GM19395 (cell line): ENCODE results near the gene GALNT2.
A peak's percentile ranks its signal among the peaks of the same experiment; 100 is the strongest.

Source experiments
- ATAC-seq: cut with Tn5 transposase; IDR thresholded peaks from one replicate; pipeline ENCODE4 v1.9.1; 2021; ENCODE audit warnings: mild to moderate bottlenecking, moderate library complexity; ENCODE audit not compliant: unreplicated experiment

Gene GALNT2

DNA sequence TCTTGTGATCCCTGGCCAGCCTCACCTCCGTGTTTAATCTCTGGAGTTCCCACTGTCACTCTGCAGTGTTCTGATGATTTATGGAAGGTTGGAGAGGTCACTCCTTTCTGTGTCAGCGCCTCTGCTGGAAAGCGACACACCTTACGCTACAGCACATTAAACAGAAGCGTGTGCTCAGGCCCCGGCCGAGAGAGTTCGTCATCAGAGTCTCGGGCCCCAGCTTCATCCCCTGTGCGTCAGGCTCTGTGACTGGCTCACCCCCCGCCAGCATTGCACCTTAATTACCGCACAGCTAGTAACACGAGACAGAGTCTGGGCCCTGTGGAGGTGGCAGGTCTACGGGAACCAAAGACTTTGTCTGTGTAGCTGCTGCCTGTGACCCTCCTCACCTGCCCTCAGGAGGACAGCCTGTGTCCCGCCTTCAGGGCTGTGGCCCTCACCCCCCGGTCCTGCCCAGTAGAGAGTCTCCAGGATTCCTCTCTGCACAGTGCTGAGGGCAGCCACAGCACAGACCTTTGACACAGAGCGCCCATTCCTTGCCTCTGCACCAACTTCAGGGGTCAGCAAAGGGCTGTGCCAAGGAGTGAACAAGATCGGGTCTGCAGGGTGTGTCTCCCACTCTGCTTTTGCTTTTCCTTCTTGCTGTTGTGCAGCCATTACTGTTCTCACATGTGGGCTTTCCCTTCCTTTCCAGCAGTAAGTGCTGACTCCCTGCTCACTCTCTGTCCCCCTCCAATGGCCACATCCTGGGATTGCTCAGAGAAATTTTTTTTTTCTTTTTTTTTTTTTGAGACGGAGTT is 201.5 kb downstream of the GALNT2 start:
- ATAC-seq, result no peak

DNA sequence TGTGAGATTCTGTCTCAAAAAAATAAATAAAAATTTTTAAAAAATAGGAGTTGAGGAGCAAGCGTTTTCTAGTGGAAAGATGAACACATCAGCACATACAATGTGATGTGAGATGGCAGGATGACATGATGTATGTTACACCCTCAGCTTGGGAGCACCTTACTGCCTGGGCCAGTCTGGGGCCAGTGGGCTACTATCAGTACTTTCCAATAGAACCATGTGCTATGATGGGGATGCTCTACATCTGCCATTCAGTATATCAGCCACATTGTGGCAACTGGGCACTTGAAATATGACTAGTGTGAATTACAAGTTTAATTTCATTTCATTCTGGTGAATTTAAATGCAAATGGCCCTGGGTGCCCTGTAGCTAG is 203.1 kb downstream of the GALNT2 start:
- ATAC-seq, result peak; percentile 13

DNA sequence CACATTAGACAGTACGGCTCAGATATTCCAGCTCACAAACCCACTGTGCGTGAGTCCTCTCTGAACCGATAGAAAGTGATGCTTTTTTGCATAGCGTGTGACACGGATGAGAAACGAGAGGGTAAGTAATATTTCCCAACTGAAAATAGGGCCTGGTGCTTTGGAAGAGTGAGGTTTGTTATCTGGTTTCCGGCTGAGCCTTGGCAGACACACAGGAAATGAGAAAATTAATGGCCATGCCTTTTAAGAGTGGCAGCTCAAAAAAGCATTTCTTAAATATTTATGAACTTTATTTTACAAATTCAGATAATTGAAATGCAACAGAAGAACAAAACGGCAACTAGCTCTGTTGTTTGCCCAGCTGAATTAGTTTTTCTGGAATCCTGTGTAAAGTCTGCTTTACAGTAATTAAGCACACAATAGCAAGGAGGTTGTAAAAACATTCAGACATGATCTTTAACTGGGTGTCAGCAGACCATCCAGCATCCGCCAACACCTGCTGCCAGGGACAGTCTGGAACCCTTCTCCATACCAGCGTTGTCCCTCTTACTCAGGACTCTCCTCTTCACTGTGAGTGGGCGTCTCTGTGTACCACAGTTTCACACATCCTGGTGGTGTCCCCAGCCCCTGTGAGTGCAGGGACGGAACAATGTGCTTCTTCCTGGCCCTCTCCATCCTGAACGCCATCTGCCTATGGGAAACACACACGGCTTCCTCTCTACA is 203.7 kb downstream of the GALNT2 start:
- ATAC-seq, result peak; percentile 53

DNA sequence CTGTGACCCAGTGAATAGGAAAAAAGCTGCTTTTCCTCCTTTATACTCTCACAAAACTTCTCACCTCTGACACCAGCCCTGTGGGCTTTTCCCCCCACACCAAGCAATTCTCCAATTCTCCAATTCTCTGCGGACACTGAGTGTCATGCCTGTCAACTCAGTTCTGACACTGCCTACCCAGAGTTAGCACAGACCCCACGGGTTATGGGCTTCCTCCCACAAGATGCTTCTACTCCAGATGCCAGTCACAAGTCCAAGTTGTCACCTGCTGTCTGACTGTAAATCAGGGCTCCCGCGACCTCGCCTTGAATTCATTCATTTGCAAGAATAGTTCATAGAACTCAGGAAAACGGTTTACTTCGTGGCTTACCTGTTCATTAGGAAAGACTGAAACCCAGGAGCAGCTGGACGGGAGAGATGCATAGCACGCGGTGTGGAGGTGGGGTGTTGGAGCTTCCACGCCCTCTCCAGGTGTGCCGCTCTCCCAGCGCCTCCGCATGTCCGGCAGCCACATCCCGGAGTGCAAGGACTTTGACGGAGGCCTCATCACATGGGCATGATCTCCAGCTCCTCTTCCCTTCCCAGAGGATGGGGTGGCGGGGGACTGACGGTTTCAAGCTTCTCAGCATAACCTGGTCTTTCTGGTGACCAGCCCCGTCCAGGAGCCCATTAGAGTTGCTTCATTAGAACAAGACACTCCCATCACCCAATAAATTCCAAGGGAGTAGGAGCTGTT is 204.4 kb downstream of the GALNT2 start:
- ATAC-seq, result no peak

DNA sequence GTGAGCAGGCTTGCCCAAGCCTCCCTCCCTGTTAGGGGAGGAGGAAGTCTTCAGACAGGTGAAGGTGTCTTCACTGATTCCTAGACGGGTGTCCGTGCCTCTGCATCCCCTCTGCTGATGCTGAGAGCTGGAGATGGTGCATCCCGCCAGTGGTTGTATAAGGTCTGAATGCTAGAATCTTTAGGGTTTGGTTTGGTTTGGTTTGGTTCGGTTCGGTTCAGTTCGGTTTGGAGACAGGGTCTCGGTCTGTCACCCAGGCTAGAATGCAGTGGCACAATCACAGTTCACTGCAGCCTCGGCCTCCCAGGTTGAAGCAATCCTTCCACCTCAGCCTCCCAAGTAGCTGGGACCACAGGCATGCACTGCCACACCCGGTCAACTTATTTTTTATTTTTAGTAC is 205.5 kb downstream of the GALNT2 start:
- no peak for ATAC-seq

DNA sequence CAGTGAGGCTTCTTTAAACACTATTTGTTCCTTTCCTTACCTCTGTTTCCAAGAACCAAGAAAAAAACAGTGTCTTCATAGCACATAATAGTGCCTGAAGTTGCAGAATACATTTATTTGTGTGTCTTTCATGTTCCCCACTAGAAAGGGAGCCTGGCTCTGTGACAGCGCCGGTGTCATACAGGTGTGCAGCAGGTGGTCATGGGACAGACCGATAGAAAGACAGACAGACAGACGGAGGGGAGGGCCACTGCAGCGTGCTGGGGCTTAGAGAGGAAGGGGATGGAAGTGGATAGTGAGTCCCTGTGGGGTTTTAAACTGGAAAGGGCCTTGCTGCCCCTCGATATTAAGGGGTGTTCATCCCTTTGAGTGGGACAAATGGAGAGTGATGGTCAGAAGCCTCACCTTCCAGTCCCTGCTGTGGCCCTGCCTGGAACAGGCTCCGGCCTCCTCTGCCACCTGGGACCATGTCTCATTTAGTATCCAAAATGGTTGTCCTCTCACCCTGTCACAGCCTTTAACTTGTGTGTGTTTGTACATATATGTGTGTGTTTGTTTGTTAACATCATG is 206.2 kb downstream of the GALNT2 start:
- ATAC-seq, result no peak

DNA sequence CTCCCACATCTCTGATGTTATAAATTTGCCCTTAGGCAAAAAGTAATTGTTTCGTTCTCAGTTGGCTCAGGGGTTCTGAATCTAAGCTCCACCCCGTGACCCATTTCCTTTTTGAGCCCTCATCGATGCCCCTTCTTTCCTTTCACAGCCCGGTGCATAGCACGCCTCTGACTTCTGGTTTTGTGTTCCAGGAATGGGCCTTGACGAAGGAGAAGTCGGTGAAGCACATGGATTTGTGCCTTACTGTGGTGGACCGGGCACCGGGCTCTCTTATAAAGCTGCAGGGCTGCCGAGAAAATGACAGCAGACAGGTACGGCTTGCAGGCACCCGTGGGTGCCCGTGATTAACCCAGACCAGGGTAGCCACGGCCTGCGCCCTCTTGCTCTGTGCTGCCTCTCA is 207.2 kb downstream of the GALNT2 start:
- ATAC-seq, result no peak

DNA sequence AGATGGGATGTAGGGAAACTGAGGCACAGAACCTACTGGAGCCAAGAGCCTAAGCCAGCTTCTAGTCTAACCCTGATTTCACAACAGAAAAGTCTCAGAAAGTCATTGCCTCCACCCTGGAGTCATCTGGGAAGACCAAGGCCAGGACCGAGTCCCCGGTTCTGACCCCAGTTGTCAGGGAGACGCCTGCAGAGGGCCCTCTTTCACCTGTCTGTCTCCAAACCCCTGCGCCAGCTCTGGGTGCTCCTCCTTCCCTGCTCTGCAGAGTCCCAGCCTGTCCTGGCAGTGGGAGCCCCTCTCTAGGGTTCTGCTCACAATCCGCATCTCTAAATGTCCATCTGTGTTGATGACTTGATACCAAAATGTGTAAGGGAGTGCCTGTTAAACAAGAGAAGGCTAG is 209.4 kb downstream of the GALNT2 start:
- ATAC-seq, result no peak

DNA sequence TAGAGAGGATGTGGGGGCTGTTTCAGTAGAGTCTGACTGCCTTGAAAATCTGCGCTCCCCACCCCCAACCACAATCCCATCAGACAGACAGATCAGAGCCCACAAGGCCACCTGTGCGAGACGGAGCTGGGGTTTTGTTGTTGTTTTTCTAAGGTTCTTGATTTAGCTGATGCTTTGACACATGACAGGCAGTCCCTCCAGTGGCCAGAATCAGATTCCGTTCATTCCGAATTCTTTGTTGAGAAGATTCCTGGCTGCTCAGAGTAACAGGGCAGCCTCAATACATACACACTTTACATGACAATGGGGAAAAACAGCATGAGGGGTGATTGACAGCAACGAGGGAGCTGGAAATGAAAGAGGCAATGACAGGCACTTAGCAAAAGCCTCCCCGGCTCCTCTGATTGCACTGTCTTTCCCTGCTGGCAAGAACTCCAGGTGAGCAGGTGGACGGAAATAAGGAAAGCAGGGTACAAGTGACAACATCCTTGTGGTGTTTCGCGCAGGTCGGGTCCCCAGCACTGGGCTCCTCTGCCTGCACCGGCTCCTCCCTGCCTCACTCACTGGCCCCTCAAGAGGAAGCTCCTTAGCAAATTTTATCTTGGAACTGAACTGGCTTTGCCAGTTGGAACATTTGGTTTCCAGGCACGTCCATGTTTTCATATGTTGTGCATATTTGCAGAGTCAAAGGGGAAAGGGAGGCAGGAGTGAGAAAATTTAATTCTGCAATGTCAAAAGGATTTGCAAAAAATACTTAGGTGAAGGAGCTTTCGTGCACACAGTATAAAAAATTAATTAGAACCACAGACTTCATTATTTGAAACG is 210.4 kb downstream of the GALNT2 start:
- ATAC-seq, result peak; percentile 57

DNA sequence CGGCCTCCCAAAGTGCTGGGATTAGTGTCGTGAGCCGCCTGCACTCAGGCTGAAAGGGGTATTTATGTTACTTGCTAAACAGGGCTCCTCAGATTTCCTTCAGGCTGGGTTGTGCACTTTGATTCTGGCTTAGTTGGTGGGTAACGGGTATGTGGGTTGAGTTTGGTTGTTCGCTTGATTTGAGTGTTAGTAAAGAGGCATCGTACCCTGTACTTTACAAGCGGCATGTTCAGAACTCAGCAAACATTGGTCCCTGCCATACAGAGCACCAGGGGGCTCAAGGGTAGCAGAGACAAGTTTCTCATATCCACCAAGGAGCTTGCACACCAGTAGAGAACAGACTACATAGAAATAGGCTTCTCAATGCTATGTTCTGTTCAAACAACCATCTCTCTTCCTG is 211.3 kb downstream of the GALNT2 start:
- no peak for ATAC-seq

DNA sequence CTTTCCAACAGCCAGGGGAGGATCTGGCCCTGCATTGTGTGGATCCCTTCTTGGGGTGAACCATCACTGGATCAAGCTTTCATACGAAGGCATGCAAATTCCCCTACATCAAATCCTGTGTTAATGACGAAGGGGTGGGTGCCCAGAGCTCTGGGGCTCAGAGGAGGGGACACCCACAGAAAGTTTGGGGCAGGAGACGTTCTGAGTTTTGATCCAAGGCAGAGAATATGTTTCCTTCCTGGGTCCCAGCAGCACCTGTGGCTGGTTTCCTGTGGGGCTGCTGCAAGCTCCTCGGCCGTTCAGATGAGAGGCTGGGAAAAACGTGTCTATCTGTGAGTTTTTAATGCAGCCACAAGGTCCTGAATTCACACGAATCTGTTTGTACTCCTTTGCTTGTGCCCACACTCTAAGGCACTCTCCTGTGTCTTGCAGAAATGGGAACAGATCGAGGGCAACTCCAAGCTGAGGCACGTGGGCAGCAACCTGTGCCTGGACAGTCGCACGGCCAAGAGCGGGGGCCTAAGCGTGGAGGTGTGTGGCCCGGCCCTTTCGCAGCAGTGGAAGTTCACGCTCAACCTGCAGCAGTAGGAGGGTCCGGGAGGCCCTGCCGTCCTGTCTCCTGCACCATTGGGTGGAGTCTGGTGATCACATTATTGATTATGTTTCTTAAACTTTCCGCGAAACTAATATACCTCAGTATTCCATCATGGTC is 212.0 kb downstream of the GALNT2 start:
- ATAC-seq, result no peak

DNA sequence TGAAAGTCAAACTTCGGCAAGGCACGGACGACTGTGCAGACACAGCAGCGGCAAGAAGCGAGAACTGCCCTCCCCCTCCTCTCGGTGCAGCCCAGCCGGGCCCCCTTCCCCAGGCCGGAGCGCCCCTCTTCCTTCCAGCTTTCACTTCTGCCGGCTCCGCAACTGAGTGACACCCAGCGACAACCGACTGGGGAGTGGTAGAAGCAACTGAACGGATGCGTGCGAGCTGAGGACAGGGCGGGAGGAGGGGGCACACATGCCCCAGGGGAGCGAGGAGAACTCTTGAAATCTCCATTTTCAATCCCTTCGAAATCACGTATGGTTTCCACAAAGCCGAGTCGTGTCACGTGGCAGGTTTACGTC is 212.5 kb downstream of the GALNT2 start:
- ATAC-seq, result no peak

DNA sequence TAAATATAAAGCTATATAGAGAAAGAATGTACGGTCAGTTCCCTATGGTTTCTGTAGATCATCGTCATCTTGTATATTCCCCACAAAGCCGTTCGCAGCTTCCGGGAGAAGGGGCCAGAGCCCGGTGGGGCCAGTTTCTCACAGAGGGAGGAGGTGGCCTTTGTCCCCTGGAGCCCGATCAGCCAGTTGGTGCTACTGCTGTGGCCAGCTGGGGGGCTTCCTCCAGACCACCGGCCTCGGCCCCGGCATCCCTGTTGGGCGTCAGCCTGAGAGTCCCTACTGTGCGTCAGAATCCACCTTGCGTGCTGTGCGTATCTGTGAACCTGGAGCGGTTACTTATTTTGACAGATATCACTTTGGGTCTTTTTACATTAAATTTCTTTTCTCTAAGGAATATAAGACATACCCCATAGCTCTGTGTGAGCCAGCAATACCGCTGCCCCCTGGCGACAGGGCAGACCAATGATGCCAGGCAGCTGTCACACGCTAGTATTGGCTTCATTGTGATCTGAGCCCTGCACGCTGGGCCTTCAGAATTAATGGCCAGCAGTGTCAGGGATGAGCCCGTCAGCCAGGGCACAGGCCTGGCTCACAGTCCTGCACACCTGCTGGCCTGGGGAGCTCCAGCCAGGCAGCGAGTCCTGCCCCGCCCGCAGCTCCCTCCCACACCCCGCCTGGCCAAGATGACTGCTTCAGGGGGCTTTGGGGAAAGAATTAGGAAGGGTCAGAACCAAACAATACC is 213.2 kb downstream of the GALNT2 start:
- no peak for ATAC-seq

DNA sequence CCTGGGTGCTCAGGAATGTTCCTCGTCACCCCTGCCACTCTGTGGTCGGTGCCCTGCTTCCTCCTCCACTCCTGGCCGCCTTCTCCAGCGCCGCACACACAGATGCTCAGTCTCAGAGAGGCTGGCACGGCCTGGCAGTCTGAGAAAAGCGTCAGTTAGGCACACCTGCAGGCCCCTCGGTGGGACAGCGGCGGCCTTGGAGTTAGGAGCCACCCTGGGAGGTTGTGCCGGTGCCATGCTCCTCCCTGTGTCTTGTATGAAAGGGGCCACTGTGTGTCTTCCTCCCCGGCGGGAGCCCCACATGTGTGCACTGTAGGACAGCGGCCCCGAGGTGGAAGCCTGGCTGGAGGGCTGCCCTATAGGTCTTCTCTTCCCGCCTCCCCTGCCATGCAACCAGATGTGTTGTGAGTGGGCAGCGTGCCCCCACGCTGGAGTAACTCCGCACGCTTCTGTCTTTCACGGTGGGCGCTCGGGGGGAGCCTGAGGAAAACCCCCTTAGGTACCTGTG is 213.9 kb downstream of the GALNT2 start:
- no peak for ATAC-seq

DNA sequence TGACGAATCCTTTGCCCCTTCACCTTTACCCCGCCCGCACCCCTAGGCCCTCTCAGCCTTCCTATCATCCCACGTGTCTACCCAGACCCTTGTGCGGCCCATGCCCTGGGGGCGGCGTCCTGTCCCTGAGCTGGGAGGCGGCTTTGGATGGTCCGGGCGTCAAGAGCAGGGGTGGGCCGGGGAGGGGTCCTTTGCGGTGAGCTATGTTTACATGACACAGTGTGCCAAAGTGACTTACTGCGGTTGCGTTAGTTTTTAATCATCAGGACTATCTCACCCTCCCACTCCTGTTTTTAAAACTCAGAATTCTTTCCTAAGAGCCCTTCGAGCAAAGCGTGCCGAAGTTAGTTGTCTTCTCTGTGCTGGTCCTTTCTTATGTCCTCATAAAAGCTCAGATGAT is 214.5 kb downstream of the GALNT2 start:
- ATAC-seq, result no peak

DNA sequence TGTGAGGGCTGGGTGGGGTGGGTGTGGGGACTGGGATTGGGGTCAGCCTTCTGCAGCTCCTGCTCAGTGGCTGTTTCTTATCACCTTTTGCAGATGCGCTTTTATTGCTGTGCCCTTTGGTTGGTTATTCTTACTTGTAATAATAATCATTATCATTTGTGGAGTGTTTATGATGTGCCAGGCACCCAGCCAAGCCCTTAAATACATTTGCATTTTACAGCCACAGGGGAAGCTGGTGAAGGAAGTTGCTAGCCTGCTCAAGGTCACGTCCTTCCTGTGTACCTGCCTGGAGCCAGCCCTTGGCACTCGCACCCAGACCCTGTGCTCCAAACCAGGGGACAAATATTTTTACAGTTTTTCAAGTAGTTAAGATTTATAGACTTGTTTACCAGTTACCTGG is 215.1 kb downstream of the GALNT2 start:
- ATAC-seq, result no peak

DNA sequence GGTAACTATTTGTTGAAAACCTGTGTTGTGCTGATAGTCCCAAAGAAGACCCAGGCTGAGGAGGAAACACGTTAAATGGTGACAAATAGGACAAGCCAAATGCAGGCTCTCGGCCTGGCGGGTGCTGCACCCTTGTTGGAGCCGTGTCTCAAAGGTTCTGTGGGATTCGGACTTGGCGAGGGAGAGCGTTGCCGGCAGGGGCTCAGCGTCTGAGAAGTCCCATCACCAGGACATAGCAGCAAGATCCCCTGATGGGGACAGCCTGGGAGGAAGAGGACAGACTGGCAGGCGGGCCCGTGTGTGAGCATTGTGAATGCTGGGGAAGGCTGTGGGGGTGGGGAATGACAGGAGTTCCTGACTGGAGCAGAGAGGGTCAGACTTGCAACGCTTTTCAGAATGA is 216.6 kb downstream of the GALNT2 start:
- ATAC-seq, result no peak

DNA sequence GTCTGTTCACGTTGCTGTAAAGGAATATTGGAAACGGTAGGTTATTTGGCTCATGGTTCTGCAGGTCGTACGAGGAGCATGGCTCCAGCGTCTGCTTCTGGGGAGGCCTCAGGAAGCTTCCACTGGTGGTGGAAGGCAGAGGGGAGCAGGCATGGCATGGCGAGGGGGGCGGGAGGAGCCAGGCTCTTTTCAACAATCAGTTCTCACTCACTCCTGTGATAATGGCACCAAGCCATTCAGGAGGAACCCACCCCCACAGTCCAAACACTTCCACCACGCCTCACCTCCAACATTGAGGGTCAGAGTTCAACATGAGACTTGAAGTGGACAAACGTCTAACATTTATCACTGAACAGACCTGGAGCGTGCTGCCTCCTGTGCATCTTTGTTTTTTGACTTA is 217.9 kb downstream of the GALNT2 start:
- ATAC-seq, result no peak

DNA sequence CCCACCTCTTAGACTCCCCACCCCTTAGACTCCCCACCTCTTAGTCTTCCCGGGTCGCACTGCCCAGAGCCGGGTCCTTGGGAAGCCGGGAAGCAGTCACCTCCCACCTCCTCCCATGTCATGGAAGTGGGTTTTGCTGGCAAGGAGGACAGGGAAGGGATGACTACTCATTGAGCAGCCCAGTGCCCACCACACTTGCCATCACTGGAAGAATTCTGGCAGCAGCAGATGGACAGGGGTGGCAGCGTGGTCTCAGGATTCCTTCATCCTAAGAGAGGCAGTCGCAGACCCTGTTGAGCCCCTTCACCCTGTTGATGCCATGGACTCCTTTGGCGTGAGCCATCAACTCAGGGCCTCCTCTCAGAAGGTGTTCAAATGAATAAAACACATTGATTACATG is 218.3 kb downstream of the GALNT2 start:
- no peak for ATAC-seq
